ENCODE data around the gene ABCC12.

DNA sequence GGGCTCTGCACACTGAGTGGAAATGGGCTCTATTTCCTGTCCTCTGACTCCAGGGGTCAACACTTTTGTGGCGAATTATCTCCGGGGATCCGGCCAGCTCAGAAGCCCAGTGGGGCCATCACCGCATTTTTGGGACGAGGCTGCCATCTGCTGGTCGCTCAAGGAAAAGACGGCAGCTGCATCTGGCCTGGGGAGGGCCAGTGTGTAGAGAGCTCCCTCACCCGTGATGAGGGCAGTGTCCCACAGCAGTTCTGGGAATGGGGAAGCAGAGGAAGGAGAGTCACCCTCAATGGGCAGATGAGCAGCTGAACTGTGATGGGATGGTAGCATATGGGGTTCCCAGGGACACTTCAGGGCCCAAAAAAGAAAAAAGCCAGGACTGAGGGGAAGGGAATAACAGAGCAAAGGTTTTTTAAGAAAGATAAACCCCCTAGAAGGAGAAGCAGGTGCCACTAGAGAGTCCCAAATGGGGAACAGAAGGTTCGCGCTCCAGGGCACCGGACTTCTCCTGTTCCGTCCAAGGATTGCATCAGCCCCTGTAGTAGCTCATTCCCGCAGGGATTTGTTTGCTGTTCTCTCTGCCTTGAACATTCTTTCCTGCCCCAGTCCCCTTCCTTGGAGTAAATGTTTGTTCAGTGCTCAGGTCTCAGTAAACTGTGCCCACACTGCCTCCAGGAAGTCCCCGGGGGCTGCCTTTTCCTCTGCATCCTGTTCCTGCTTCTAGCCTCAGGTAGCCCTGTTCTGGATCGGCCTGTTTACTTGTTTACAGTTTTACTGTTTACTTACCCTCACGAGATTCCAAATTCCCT lies 9.3 kb upstream of the ABCC12 start:
- TF ChIP-seq TEAD4 (IDR thresholded peaks at IDR 0.05) (0 out of 2 replicates have a peak, but pooled peaks have one; percentile 18), RAD21 (IDR thresholded peaks at IDR 0.05; ENCODE audit: low read depth) (peak; percentile 93), MAX (IDR thresholded peaks at IDR 0.05) (no peak)

All from Ishikawa (cell line).